H9 (cell line): ENCODE results near the gene BRAT1. TPM values are rescaled to one million over a fixed set of nuclear protein-coding genes. Genes with fewer than 3 reads are reported as not detected.

ENCODE experiments used
- DNase-seq: peaks from one replicate; pipeline ENCODE4 v3.0.0-alpha.2; 2017
- H2AFZ ChIP-seq: one replicate; pipeline ENCODE4 v1.6.1; 2013; ENCODE audit warnings: mild to moderate bottlenecking, low read length, control low read depth, moderate library complexity
- H2AK5ac ChIP-seq: 2 replicates; pipeline ENCODE4 v1.6.1; 2013; ENCODE audit warnings: low read length, control low read depth, mixed read lengths; ENCODE audit not compliant: insufficient read length
- H2BK120ac ChIP-seq: one replicate; pipeline ENCODE4 v1.6.1; 2013; ENCODE audit warnings: low read depth, mild to moderate bottlenecking, low read length, control low read depth, inconsistent platforms; ENCODE audit not compliant: poor library complexity, severe bottlenecking
- H2BK12ac ChIP-seq: 2 replicates; pipeline ENCODE4 v1.6.1; 2013; ENCODE audit warnings: low read length, control low read depth, mixed read lengths, low read depth; ENCODE audit not compliant: insufficient read length
- H2BK15ac ChIP-seq: 2 replicates; pipeline ENCODE4 v1.6.1; 2013; ENCODE audit warnings: low read depth, low read length, control low read depth
- H2BK20ac ChIP-seq: one replicate; pipeline ENCODE4 v1.6.1; 2013; ENCODE audit warnings: low read depth, mild to moderate bottlenecking, low read length, control low read depth, inconsistent platforms; ENCODE audit not compliant: poor library complexity, severe bottlenecking
- H2BK5ac ChIP-seq: 2 replicates; pipeline ENCODE4 v1.6.1; 2013; ENCODE audit warnings: low read length, control low read depth, mixed read lengths; ENCODE audit not compliant: insufficient read length
- H3K14ac ChIP-seq: 2 replicates; pipeline ENCODE4 v1.6.1; 2013; ENCODE audit warnings: low read length, control low read depth; ENCODE audit not compliant: insufficient read depth
- H3K18ac ChIP-seq: 2 replicates; pipeline ENCODE4 v1.6.1; 2013; ENCODE audit warnings: low read depth, mild to moderate bottlenecking, mixed read lengths, low read length, control low read depth; ENCODE audit not compliant: insufficient read length
- H3K23ac ChIP-seq: 2 replicates; pipeline ENCODE4 v1.6.1; 2013; ENCODE audit warnings: low read length, control low read depth, mixed read lengths, low read depth; ENCODE audit not compliant: insufficient read length
- H3K23me2 ChIP-seq: 2 replicates; pipeline ENCODE4 v1.6.1; 2013; ENCODE audit warnings: low read depth, mild to moderate bottlenecking, mixed read lengths, low read length, control low read depth; ENCODE audit not compliant: insufficient read length, poor library complexity, severe bottlenecking
- H3K27ac ChIP-seq: 2 replicates; pipeline ENCODE4 v1.5.1; 2013; ENCODE audit warnings: low read length, control low read depth, mixed read lengths, low read depth; ENCODE audit not compliant: insufficient read length
- H3K27me3 ChIP-seq: 2 replicates; pipeline ENCODE4 v1.6.1; 2013; ENCODE audit warnings: low read length, control low read depth, inconsistent platforms; ENCODE audit not compliant: insufficient read depth
- H3K4ac ChIP-seq: 2 replicates; pipeline ENCODE4 v1.6.1; 2013; ENCODE audit warnings: low read depth, mild to moderate bottlenecking, control low read depth, inconsistent platforms, low read length, moderate library complexity
- H3K4me1 ChIP-seq: 2 replicates; pipeline ENCODE4 v1.6.1; 2013; ENCODE audit warnings: low read length, control low read depth, inconsistent platforms; ENCODE audit not compliant: insufficient read depth
- H3K4me2 ChIP-seq: 2 replicates; pipeline ENCODE4 v1.6.1; 2013; ENCODE audit warnings: low read length, control low read depth, mixed read lengths; ENCODE audit not compliant: insufficient read length, insufficient read depth
- H3K56ac ChIP-seq: 2 replicates; pipeline ENCODE4 v1.6.1; 2013; ENCODE audit warnings: low read depth, mild to moderate bottlenecking, mixed read lengths, low read length, control low read depth; ENCODE audit not compliant: insufficient read length
- H3K79me1 ChIP-seq: 2 replicates; pipeline ENCODE4 v1.6.1; 2013; ENCODE audit warnings: low read depth, mild to moderate bottlenecking, moderate library complexity, low read length, control low read depth, inconsistent platforms; ENCODE audit not compliant: insufficient read depth, poor library complexity, severe bottlenecking
- H3K79me2 ChIP-seq: 2 replicates; pipeline ENCODE4 v1.6.1; 2013; ENCODE audit warnings: low read length, control low read depth, inconsistent platforms; ENCODE audit not compliant: insufficient read depth
- H3K9ac ChIP-seq: 2 replicates; pipeline ENCODE4 v1.6.1; 2013; ENCODE audit warnings: low read length, control low read depth, mixed read lengths; ENCODE audit not compliant: insufficient read length; ENCODE audit errors: extremely low read depth
- H3K9me3 ChIP-seq: one replicate; pipeline ENCODE4 v1.6.1; 2013; ENCODE audit warnings: low read depth, low read length, inconsistent platforms; ENCODE audit not compliant: control insufficient read depth
- H3T11ph ChIP-seq: one replicate; pipeline ENCODE4 v1.6.1; 2013; ENCODE audit warnings: mild to moderate bottlenecking, low read length, control low read depth, inconsistent platforms
- H4K20me1 ChIP-seq: one replicate; pipeline ENCODE4 v1.6.1; 2013; ENCODE audit not compliant: control insufficient read depth, insufficient read length, insufficient read depth
- H4K5ac ChIP-seq: 2 replicates; pipeline ENCODE4 v1.6.1; 2013; ENCODE audit warnings: low read depth, mild to moderate bottlenecking, mixed read lengths, low read length, control low read depth; ENCODE audit not compliant: insufficient read length
- H4K8ac ChIP-seq: replicated peaks from 2 replicates; pipeline ENCODE4 v1.6.1; 2013; ENCODE audit warnings: low read length, control low read depth, mixed read lengths, low read depth; ENCODE audit not compliant: insufficient read length
- H4K91ac ChIP-seq: 2 replicates; pipeline ENCODE4 v1.6.1; 2013; ENCODE audit warnings: low read depth, mild to moderate bottlenecking, moderate library complexity, mixed read lengths, low read length, control low read depth; ENCODE audit not compliant: insufficient read length
- H3K27ac Mint-ChIP-seq, 3 experiments: 2 replicates in 2 of 3; 3 replicates in 1 of 3; pipeline ENCODE4 v1.8.0; 2020 to 2021; ENCODE audit warnings: mixed read lengths in 3 of 3, mild to moderate bottlenecking in 1 of 3, moderate library complexity in 1 of 3
- H3K27me3 Mint-ChIP-seq: 2 replicates; pipeline ENCODE4 v1.8.0; 2021; ENCODE audit warnings: low read depth, mild to moderate bottlenecking, moderate library complexity, mixed read lengths
- H3K36me3 Mint-ChIP-seq, 3 experiments: 2 replicates in 2 of 3; 3 replicates in 1 of 3; pipeline ENCODE4 v1.8.0; 2020 to 2021; ENCODE audit warnings: low read depth in 3 of 3, mixed read lengths in 3 of 3; ENCODE audit not compliant: insufficient read depth in 1 of 3
- H3K4me1 Mint-ChIP-seq, 2 experiments: 2 replicates each; pipeline ENCODE4 v1.8.0; 2020; ENCODE audit warnings: mixed read lengths in 2 of 2
- H3K4me3 Mint-ChIP-seq, 2 experiments: 2 replicates in 1 of 2; 3 replicates in 1 of 2; pipeline ENCODE4 v1.8.0; 2020 to 2021; ENCODE audit warnings: mild to moderate bottlenecking in 2 of 2, mixed read lengths in 2 of 2, moderate library complexity in 1 of 2
- H3K9me3 Mint-ChIP-seq, 2 experiments: 2 replicates in 1 of 2; 3 replicates in 1 of 2; pipeline ENCODE4 v1.8.0; 2020; ENCODE audit warnings: mild to moderate bottlenecking in 2 of 2, mixed read lengths in 2 of 2, moderate library complexity in 1 of 2
- WGBS: extraction: QIAGEN DNeasy Blood & Tissue Kit; methylation state at CpG from one replicate; pipeline ENCODE4 v1.1.7; 2013; ENCODE audit warnings: missing lambda C conversion rate, low lambda C conversion rate, mixed read lengths; ENCODE audit not compliant: insufficient read length; ENCODE audit errors: extremely low coverage; 5-methylcytosine and 5-hydroxymethylcytosine counted together
- total RNA-seq: library from RNA; stranded (reverse); gene quantifications from 2 replicates; pipeline ENCODE4 v1.2.1, GENCODE V29; 2021
- TF ChIP-seq, protein P1 (sequence below): fragments of 200-600 bp; sonication (generic); conservative IDR thresholded peaks from 3 replicates; pipeline ENCODE4 v1.8.0; 2021; ENCODE audit warnings: antibody characterized with exemption, mild to moderate bottlenecking

The BRAT1 gene
- total RNA-seq, 1 experiment from 2014 or later, result 41.2 TPM

DNA sequence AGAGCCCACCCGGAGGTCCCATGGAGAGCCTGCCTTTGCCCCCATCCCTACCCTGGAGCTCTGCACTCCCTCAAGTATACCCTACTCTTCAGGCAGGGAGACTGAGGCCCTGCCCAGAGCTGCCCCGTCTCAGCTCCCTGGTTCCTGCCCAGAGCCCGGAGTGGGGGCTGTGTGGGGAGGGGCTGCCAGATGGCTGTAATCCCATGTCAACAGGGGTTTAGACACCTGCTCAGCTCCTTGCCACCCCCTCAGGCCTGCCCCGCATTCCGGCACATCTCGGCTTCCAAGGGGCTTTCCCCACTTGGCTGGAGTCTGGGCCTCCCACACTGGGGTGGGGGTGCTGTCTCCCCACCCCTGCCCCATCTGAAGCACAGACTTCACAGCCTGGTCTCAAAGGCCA lies 56.6 kb downstream of the BRAT1 start:
- no peak for DNase-seq
- Histone ChIP-seq H4K91ac (no peak overlapping the region), H2AFZ (no peak overlapping the region), H4K5ac (no peak overlapping the region), H4K8ac (no peak overlapping the region), H2AK5ac (no peak overlapping the region), H3K79me2 (no peaks in the 10 kb centered on the region), H3K9ac (no peak overlapping the region), H2BK12ac (no peak overlapping the region), H3K27ac (no peak overlapping the region), H2BK20ac (no peak overlapping the region), H3K27me3 (no peaks in the 10 kb centered on the region), H3K23me2 (no peaks in the 10 kb centered on the region), H2BK120ac (no peak overlapping the region), H3K4ac (no peak overlapping the region), H3K18ac (no peak overlapping the region), H2BK15ac (no peak overlapping the region), H3T11ph (no peak overlapping the region), H3K14ac (peak overlapping the region; percentile 27; the same call in 1 of the 2 replicates), H3K79me1 (no peaks in the 10 kb centered on the region), H3K4me1 (no peaks in the 10 kb centered on the region; the same call in 1 of the 2 replicates), H3K23ac (no peak overlapping the region), H3K4me2 (no peak overlapping the region), H3K56ac (no peak overlapping the region), H3K9me3 (no peaks in the 10 kb centered on the region), H2BK5ac (no peak overlapping the region), H4K20me1 (no peaks in the 10 kb centered on the region)
- Mint-ChIP-seq H3K4me1 (peaks cover 43 to 66% of the 10 kb centered on the region in 2 experiments), H3K36me3 (no peaks in the 10 kb centered on the region), H3K27ac (peak overlapping the region in 1 of 3 experiments; percentile 87; a peak in 2 of 7 replicates), H3K27me3 (no peaks in the 10 kb centered on the region; the same call in 1 of the 2 replicates), H3K4me3 (no peak overlapping the region), H3K9me3 (no peaks in the 10 kb centered on the region; a peak in 2 of 5 replicates)
- WGBS, result no CpG with 5 or more reads among the region's 6 CpGs
- TF ChIP-seq, protein P1, sequence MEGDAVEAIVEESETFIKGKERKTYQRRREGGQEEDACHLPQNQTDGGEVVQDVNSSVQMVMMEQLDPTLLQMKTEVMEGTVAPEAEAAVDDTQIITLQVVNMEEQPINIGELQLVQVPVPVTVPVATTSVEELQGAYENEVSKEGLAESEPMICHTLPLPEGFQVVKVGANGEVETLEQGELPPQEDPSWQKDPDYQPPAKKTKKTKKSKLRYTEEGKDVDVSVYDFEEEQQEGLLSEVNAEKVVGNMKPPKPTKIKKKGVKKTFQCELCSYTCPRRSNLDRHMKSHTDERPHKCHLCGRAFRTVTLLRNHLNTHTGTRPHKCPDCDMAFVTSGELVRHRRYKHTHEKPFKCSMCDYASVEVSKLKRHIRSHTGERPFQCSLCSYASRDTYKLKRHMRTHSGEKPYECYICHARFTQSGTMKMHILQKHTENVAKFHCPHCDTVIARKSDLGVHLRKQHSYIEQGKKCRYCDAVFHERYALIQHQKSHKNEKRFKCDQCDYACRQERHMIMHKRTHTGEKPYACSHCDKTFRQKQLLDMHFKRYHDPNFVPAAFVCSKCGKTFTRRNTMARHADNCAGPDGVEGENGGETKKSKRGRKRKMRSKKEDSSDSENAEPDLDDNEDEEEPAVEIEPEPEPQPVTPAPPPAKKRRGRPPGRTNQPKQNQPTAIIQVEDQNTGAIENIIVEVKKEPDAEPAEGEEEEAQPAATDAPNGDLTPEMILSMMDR, result no peak
